Heart left ventricle (tissue), 13 donors: ENCODE data around the gene DNAL1.

Experiments
- CTCF ChIP-seq, 12 donors: fragments of 200-600 bp; sonication (generic) in 4 of 12; IDR thresholded peaks; one replicate each; pipeline versions ENCODE4 v1.5.0 to v1.8.0; 2018 to 2022; ENCODE audit warnings: antibody characterized with exemption in 12 of 12, mild to moderate bottlenecking in 5 of 12
- POLR2A ChIP-seq, 2 donors: fragments of 450-650 bp; IDR thresholded peaks; one replicate each; pipeline ENCODE4 v1.6.1; 2017; ENCODE audit warnings: antibody characterized with exemption in 2 of 2, mild to moderate bottlenecking in 2 of 2, moderate library complexity in 2 of 2
- donor health status: ischemic (EF 13 %, LVEDD 7.1; RV severe dilation, severe dysfunction).
- donor health status: DM: no; HTN: yes; CAD: no.
- donor health status: DM: no; HTN: no; CAD: no.
- donor health status: ischemic (EF 25% LVEDD 6.9; RV normal size, moderate dysfunction).
- donor health status: ischemic (EF 25% LVEDD 5.7; RV mildly dilated, moderate dysfunction).
- donor health status: ischemic (EF 35%, LVEDD 5.7; RV mildly dilated, moderate dysfunction).
- donor health status: nonischemic (EF 11% LVEDD 7.7; RV severe dilation, severe dysfunction).
- donor health status: DM: yes; HTN: yes; CAD: no.
- donor health status: PGD.
- donor health status: ischemic (EF 29% LVEDD 5.4; RV normal size, mild dysfunction).
- donor health status: nonischemic (EF 23%, LVEDD 6.1; RV moderate dilation, normal function).

GRCh38 chr14:73640796-73641365 is 3.9 kb upstream of the DNAL1 start:
- TF ChIP-seq CTCF (IDR thresholded peaks at IDR 0.05) (no peak), POLR2A (IDR thresholded peaks at IDR 0.05) (no peak)
